GM18502 (cell line): ENCODE measurements around the gene DNAJB14.

Experiments
- ATAC-seq: cut with Tn5 transposase; IDR thresholded peaks from one replicate; pipeline ENCODE4 v1.9.1; 2021; ENCODE audit warnings: mild to moderate bottlenecking; ENCODE audit not compliant: unreplicated experiment, poor library complexity

DNAJB14 gene

DNA sequence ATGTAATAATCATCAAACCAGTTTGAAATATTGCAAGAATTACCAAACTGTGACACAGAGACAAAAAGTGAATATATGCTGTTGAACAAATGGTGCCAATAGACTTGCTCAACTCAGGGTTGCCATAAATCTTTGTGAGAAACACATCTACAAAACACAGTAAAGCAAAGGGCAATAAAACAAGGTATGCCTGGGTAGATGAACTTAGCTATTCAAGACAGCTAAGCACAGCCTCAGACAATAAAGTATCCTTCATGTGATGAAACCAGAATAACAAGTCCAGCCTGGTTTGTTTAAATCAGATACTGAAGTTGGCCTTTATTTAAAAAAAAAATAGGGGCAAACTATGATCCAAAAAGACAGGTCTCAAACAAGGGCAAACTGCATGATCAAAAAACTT, 71.3 kb downstream of the DNAJB14 start:
- ATAC-seq = no peak

DNA sequence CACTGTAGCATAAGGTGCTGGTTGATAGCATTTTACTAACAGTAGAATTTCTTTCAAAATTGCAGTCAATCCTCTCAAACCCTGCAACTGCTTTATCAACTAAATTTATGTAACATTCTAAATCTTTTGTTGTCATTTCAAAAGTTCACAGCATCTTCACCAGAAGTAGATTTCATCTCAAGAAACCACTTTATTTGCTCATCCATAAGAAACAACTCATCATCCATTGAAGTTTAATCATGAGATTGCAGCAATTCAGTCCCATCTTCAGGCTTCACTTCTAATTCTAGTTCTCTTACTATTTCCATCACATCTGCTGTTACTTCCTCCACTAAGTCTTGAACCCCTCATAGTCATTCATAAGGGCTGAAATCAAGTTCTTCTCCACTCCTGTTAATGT, 73.8 kb downstream of the DNAJB14 start:
- no peak for ATAC-seq

DNA sequence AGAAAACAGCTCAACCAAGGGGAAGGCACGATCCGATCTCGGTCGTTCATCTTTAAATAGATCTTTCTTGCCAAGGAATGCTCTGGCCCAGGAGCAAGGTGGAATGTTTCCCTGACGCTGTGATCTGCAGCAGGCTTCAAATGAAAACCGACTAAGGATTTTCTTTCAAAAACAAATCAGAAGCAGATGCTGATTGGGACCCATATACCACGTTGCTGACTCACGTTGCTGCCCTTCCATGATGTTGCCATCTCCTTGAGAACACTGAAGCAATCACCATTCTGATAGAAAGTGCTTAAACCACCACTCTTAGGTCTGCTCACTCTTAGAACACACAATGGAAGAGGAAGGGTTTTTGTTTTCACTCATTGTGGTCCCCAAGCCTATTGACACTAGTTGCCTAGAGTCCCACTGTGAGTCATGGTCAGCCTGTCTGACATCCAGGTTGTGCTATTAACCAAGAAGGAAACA, 78.3 kb downstream of the DNAJB14 start:
- no peak for ATAC-seq

DNA sequence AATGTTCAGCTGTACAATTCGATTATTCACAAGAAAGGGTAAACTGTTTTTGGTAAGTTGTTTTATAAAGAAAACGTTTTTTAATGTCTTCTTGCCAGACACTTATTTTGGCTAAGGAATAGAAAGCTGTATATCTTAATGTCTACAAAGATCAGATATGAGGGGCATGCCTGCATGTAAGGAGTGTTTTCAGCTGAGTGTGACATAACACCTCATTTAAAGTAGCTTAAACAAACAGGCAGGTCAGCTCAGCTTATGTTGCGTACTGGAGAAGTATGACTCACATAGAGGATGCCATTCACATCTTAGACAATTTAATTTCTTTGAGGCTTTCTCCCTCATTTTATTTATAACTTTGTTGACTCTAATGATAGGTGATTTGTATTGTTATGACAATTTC, 82.6 kb downstream of the DNAJB14 start:
- no peak for ATAC-seq

DNA sequence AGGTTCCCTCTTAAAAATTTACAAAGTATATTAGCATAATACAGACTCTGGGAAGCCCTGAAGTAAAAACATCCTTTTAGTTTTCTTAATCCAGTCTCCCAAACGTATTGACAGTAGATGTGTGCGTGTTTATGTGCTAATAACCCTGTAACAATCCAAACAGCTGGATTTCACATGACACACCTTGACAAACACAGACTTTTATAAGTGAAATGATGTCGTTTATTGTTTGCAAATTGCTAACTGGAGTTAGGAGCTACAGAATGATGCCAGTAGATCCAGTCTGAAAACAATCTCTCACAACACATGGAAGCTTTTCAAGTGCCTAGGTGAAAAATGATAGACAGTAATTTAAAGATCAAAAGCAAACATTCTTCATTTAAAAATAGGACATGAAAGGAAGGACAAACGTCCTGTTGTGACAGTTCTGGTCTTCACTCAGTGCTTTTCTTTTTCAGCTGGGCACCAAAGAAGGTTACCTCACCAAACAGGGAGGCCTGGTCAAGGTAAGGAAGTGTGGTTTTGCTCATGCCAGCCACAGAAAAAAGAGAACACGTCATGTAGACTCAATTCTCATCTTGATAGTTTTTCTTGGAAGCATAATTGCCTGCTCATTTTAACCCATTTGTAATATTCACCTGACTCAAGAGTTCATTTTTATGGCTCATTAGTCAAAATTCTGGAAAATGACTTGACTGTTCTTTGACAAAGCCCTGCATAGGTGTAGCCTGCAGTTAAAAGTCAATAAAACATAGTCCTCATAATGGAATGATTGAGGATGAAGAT, 85.1 kb downstream of the DNAJB14 start:
- ATAC-seq = peak; percentile 79

DNA sequence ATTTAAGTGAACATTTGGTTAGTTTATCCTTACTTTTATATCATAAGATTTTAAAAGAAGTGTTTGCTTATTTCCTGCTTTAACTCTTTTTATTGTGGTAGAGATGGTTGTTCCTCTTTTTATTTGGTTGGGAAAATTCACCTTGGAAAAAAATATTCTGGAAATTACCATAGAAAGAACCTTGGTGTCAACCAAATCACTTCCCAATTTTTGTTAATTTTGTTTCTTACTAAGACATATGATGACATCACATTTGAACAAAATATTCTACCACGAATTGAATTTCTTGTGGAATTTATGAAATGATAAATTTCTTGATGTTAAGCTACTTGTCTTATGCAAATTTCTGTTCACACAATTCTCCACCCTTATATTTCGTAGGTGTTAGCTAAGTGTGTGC, 85.9 kb downstream of the DNAJB14 start:
- ATAC-seq = no peak

DNA sequence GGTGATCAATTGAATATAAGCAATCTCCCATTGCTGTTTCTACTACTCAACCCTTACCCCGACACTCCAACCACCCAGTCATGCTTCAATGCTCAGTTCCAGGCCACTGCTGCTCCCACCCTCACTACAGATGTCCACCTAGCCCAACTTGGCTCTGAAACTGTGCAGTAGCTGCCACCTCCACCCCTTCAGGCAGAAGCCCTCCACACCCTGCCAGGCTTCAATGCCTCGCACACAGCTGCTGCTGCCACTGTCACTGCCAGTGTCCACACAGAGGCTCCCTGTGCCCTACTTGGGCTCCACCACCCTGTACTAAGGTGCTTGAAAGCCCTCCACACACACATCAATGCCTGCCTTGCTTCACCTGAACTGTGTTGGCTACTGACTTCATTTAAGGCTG, 86.8 kb downstream of the DNAJB14 start:
- peak; percentile 37 for ATAC-seq

DNA sequence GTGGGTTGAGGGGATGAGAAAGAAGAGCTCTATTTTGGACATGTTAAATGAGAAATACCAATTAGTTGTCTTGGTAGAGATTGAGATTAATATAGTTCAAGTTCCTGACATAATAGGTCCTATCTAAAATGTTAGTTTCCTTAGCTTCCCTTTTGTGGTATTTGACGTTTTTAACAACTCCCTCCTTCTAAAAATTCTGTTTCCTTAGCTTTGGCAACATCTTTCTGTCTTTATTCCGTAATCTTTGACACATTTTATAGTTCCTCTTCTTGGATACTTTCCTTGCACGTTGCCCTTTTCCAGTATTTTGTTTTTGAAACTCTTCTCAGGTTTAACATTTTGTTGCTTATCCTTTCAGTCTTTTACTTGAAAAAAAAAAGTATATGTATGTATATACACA, 89.1 kb downstream of the DNAJB14 start:
- no peak for ATAC-seq

DNA sequence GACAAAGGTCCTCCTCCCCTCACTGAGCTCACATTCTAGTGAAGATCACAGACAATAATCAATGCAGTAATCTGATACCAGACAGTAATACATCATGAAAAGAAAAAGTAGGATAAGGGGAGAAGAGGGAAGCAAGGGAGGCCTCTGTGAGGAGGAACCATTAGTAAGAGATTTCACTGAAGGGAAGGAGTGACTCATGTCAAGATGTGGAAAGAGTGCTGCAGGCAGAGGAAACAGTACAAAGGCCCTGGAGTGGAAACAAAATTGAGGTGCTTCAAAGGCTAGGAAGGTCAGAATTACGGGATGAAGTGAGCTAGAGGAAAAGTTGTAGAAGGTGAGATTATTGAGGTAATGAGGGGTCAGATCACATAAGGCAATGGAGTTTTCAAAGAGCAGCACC, 90.3 kb downstream of the DNAJB14 start:
- ATAC-seq = no peak

DNA sequence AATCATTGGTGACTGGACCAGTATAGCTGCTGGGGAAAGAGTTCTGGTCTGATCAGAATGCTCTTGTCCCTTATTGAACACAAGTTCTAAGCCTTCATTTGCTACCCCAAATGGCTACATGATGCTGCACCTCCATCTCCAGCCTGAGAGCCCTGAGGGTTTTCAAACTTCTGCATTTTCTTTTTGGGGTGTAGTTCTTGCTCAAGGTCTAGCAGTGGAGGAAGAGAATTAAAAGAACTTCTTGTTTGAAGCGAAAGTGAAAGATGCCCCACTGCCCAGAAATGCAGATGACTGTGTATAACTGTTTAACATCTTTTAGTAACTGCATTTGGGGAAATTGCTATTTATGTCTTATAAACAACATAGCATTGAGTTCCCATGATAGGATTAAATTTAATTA, 90.7 kb downstream of the DNAJB14 start:
- ATAC-seq = peak; percentile 46

DNA sequence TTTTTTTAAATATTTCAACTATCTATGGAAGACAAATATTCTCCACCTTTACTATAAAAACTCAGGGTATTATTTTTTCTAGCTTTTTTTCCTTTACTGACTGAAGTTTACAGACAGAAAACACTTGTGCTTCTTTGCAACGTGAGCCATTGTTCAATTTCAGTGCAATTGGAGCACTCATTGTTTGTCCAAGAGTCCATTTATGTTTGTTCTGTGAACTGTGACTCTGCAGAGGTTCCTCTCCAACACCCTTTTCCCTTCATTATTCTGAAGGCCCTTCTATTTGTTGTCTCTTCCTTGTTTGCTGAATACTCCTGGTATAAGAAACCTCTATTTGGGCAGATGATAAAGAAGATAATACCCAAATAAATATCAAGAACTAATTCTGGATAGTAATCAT, 92.4 kb downstream of the DNAJB14 start:
- ATAC-seq = no peak

DNA sequence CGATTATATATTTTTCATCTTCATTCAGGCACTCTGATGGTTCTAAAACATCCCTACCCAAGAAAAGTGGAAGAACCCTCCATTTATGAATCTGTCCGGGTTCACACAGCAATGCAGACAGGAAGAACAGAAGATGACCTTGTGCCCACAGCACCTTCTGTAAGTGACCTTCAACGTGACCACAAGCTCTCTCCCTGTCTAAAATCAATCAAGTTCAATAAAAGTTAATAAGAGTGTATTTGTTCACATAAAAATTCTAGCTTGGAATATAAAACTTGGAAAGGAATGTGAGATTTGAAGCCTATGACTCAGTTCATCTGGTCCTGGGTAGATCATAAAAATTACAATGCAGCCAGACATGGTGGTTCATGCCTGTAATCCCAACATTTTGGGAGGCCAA, 93.2 kb downstream of the DNAJB14 start:
- ATAC-seq = no peak

DNA sequence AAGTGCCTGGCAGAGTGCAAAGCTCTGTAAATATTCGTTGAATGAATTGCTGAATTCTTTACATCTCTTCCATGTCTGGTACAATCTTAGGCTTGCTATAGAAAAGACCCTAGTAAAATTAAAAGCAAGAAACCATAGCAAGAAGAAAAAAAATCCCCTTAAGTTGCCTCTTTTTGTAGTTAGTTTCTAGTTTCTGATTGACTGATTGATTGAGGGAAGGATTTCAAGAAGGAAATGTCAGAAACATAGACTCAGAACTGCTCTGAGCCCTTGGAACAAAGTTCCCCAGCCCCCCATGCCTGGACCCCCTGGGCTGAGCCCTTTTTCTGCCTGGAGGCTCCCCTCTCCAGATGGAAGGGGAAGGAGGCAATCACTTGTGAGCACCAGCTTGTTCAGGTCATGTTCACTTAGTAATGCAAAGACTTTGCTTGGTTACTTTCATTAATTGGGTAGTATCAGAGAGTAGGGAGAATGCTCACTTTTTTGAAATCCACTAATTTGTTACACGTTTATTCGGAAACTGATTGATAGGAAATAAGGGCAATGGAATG, 94.1 kb downstream of the DNAJB14 start:
- no peak for ATAC-seq

DNA sequence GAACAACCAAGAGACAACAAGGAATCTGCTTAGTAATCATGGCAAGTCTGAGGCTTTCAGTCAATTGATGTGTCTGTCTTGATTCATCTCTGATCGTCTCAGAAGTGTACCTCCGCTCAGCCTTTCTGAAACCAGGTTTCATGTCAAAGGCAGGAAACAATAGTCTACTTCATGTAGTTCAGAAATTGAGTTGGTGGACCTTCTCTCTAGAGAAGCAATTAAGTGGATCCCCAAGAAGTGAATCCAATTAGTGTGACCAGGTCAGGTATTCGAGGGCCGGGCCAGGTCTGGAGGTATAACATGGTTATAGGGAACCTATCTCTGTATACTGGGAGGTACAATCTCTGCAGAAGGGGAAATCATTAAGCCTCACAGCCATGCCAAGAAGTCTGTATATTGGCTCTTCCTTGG, 97.8 kb downstream of the DNAJB14 start:
- ATAC-seq = peak; percentile 36

DNA sequence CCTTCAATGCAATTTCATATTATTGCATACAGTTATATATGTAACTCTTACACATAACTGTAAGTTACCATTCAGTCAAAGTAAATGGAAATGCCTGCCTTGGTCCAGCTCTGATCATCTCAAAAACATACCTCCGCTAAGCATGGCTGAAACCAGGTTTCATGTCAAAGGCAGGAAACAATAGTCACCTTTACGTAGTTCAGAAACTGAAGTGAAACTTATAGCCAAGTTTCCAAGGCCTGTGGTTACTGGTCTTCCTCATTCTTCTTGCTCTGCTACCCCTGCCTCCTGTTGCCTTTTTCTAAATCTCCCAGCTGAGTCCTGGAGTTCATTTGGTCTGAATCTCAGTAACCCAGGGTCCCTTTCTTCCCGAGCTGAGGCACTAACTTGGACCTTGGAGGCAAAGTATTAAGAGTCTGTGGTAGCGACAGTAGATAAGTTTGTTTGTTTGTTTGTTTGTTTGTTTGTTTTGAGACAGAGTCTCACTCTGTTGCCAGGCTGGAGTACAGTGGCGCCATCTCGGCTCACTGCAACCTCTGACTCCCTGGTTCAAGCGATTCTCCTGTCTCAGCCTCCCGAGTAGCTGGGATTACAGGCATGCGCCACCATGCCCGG, 98.9 kb downstream of the DNAJB14 start:
- peak; percentile 67 for ATAC-seq

DNA sequence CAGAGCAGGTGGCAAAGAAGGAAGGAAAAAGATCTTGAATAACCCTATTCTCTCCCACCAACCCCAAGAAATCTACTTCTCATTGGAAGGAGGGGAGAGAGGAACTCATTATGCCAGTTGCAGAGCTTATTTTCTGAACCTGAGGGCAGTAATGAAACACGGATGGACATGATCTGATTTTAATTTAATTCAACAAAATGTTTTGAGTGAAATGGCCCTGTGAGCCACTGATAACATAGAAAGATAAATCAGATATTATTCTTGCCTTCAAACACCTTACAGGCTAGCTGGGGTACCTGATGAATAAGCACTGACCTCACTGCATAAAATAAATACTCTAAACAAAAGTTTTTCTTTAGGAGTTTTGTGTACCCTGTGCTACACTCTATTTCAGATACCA, 99.5 kb downstream of the DNAJB14 start:
- no peak for ATAC-seq
